Esophagus muscularis mucosa (tissue), 4 donors: ENCODE measurements around the gene LIN7B. TPM values are rescaled to one million over a fixed set of nuclear protein-coding genes. Genes with fewer than 3 reads are reported as not detected.

Experiments
- DNase-seq: peaks from one replicate; pipeline ENCODE4 v3.0.0-alpha.2; 2017; ENCODE audit errors: extremely low spot score
- H3K27ac ChIP-seq, 4 donors: fragments of 200-600 bp; sonication (generic); replicated peaks in 1 of 4; 1 replicate in 3 of 4; 2 replicates in 1 of 4; pipeline ENCODE4 v1.5.1; 2016 to 2019; ENCODE audit warnings: mild to moderate bottlenecking in 1 of 4
- H3K27me3 ChIP-seq, 4 donors: fragments of 200-600 bp; sonication (generic); one replicate each; pipeline versions ENCODE4 v1.5.1 to v1.6.0; 2016 to 2019
- H3K36me3 ChIP-seq, 4 donors: fragments of 200-600 bp; sonication (generic); one replicate each; pipeline ENCODE4 v1.5.1; 2016 to 2019
- H3K4me1 ChIP-seq, 4 donors: fragments of 200-600 bp; sonication (generic); one replicate each; pipeline ENCODE4 v1.5.1; 2016 to 2019
- H3K4me3 ChIP-seq, 4 donors: fragments of 200-600 bp; sonication (generic); 1 replicate in 2 of 4; 2 replicates in 2 of 4; pipeline ENCODE4 v1.5.1; 2016 to 2019; ENCODE audit warnings: mild to moderate bottlenecking in 4 of 4, moderate library complexity in 1 of 4
- H3K9me3 ChIP-seq, 4 donors: fragments of 200-600 bp; sonication (generic); 1 replicate in 3 of 4; 2 replicates in 1 of 4; pipeline ENCODE4 v1.5.1; 2016 to 2019
- EP300 ChIP-seq: sonication (generic); formaldehyde crosslinking; IDR thresholded peaks from one replicate; pipeline ENCODE4 v1.6.1; 2017; ENCODE audit warnings: antibody characterized with exemption
- POLR2A ChIP-seq: fragments of 450-650 bp; IDR thresholded peaks from one replicate; pipeline ENCODE4 v1.6.1; 2017; ENCODE audit warnings: antibody characterized with exemption, moderate library complexity, mild to moderate bottlenecking, low read depth
- POLR2AphosphoS5 ChIP-seq, 2 donors: sonication (generic); formaldehyde crosslinking; IDR thresholded peaks; one replicate each; pipeline ENCODE4 v1.6.1; 2017; ENCODE audit warnings: antibody characterized with exemption in 2 of 2
- WGBS: methylation state at CpG from one replicate; pipeline ENCODE4 v1.1.5; 2018; 5-methylcytosine and 5-hydroxymethylcytosine counted together
- intact Hi-C: fragments of 100-400 bp; cut with DNase I; formaldehyde crosslinking; loops from one replicate; pipeline ENCODE4 v1.15.1; 2023
- total RNA-seq, 4 donors: library from RNA; depleted of rRNA; stranded (reverse); fragments of >200 nt; gene quantifications; one replicate each; pipeline versions ENCODE4 v1.1.0 to v1.2.1, GENCODE V29; 2016
- TF ChIP-seq, protein P1 (sequence below), 3 experiments: fragments of 200-600 bp in 2 of 3; fragments of 450-650 bp in 1 of 3; sonication (generic) in 2 of 3; IDR thresholded peaks; one replicate each; pipeline ENCODE4 v1.5.1; 2017 to 2019; ENCODE audit warnings: antibody characterized with exemption in 3 of 3, mild to moderate bottlenecking in 2 of 3, moderate library complexity in 1 of 3

LIN7B gene
- total RNA-seq, 4 donors from 2014 or later: 7.5 to 21.4 (median 15.5) TPM

GRCh38 chr19:49104229-49104864, 9.8 kb upstream of the LIN7B start:
- intact Hi-C loops: no loop called here
- no peaks in the 10 kb centered on the region for H3K9me3 ChIP-seq
- TF ChIP-seq EP300 (no peak), POLR2A (no peak), POLR2AphosphoS5 (IDR thresholded peaks at IDR 0.05) (no peak)
- TF ChIP-seq, protein P1, sequence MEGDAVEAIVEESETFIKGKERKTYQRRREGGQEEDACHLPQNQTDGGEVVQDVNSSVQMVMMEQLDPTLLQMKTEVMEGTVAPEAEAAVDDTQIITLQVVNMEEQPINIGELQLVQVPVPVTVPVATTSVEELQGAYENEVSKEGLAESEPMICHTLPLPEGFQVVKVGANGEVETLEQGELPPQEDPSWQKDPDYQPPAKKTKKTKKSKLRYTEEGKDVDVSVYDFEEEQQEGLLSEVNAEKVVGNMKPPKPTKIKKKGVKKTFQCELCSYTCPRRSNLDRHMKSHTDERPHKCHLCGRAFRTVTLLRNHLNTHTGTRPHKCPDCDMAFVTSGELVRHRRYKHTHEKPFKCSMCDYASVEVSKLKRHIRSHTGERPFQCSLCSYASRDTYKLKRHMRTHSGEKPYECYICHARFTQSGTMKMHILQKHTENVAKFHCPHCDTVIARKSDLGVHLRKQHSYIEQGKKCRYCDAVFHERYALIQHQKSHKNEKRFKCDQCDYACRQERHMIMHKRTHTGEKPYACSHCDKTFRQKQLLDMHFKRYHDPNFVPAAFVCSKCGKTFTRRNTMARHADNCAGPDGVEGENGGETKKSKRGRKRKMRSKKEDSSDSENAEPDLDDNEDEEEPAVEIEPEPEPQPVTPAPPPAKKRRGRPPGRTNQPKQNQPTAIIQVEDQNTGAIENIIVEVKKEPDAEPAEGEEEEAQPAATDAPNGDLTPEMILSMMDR (IDR thresholded peaks at IDR 0.05): no peak
- no peak for DNase-seq
- no peaks in the 10 kb centered on the region for H3K27me3 ChIP-seq
- 72% methylated on average over 29 of the region's 30 CpGs for WGBS
- H3K4me3 ChIP-seq: no peak overlapping the region
- no peak overlapping the region for H3K27ac ChIP-seq
- peaks cover 85 to 99% (median 98%) of the 10 kb centered on the region in 4 donors for H3K36me3 ChIP-seq
- H3K4me1 ChIP-seq: peaks cover 0 to 9% (median 2%) of the 10 kb centered on the region in 4 donors

- no peak overlapping the region for H3K27ac ChIP-seq
- DNase-seq: no peak
- H3K4me1 ChIP-seq: peaks cover 10 to 22% (median 14%) of the 10 kb centered on the region in 4 donors
- no peak overlapping the region for H3K4me3 ChIP-seq
- peaks cover 68 to 76% (median 75%) of the 10 kb centered on the region in 4 donors for H3K36me3 ChIP-seq
- H3K9me3 ChIP-seq: no peaks in the 10 kb centered on the region
- 62% methylated on average over 12 of the region's 12 CpGs for WGBS
- intact Hi-C loops: no loop called here
- no peaks in the 10 kb centered on the region for H3K27me3 ChIP-seq
- TF ChIP-seq POLR2A: no peak
- TF ChIP-seq, protein P1 (IDR thresholded peaks at IDR 0.05): peak; percentile 66 to 83 (median 68)
These were observed 7.5 kb upstream of the LIN7B start for GRCh38 chr19:49106648-49107135.

GRCh38 chr19:49107625-49108459, 6.3 kb upstream of the LIN7B start:
- intact Hi-C loops: no loop called here
- DNase-seq: no peak
- Histone ChIP-seq H3K36me3 (peaks cover 57 to 64% (median 64%) of the 10 kb centered on the region in 4 donors), H3K4me3 (no peak overlapping the region), H3K9me3 (no peaks in the 10 kb centered on the region), H3K4me1 (peaks cover 10 to 22% (median 14%) of the 10 kb centered on the region in 4 donors), H3K27me3 (no peaks in the 10 kb centered on the region), H3K27ac (no peak overlapping the region)
- TF ChIP-seq EP300 (no peak), POLR2A (no peak), POLR2AphosphoS5 (IDR thresholded peaks at IDR 0.05) (no peak)
- TF ChIP-seq, protein P1 (IDR thresholded peaks at IDR 0.05): no peak
- WGBS: 93% methylated on average over 92 of the region's 93 CpGs

DNA sequence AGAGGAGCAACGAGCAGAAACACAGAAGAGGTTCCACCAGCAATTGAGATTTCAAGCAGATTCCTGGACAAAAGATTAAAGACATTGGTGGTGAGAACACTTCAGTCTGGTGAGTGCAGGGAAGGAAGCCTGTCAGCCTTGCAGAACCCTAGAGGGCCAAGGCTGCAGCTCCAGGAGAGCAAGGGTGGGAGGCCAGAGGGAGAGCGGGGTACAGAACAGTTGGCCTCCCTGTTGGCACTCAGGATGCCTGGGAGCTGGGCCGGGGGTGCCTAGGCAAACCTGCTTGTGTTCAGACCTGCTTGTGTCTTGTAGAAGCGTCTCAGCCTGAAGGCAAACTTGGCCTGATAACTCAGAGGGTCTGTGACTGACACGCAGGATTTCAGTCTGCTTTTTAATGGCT, 5.1 kb upstream of the LIN7B start:
- DNase-seq: no peak
- Histone ChIP-seq H3K4me3 (no peak overlapping the region), H3K4me1 (peaks cover 18 to 33% (median 20%) of the 10 kb centered on the region in 4 donors), H3K36me3 (peaks cover 47 to 52% (median 52%) of the 10 kb centered on the region in 4 donors), H3K27me3 (no peaks in the 10 kb centered on the region), H3K9me3 (no peaks in the 10 kb centered on the region), H3K27ac (no peak overlapping the region)
- TF ChIP-seq POLR2A (no peak), POLR2AphosphoS5 (IDR thresholded peaks at IDR 0.05) (no peak), EP300 (no peak)
- TF ChIP-seq, protein P1 (IDR thresholded peaks at IDR 0.05): no peak
- intact Hi-C loops: no loop called here
- 70% methylated on average over 5 of the region's 5 CpGs for WGBS
